Measurements from ENCODE around the gene ZFP1.
A peak's percentile ranks its signal among the peaks of the same experiment; 100 is the strongest.
"Not testable (repeated sequence)": the region's sequence is repeated elsewhere in the genome, so short reads cannot be mapped to it uniquely, and the experiment has no call there.

Gene ZFP1

GRCh38 chr16:75204410-75204758 lies 56.1 kb downstream of the ZFP1 start:
- Mint-ChIP-seq H3K27ac (no peak overlapping the region), H3K4me3 (no peak overlapping the region), H3K27me3 (no peaks in the 10 kb centered on the region), H3K36me3 (no peaks in the 10 kb centered on the region), H3K4me1 (peaks cover 22% of the 10 kb centered on the region), H3K9me3 (no peaks in the 10 kb centered on the region)

- not testable (repeated sequence) for H3K36me3 Mint-ChIP-seq, H3K4me3 Mint-ChIP-seq, H3K27me3 Mint-ChIP-seq, H3K27ac Mint-ChIP-seq, H3K9me3 Mint-ChIP-seq
- H3K4me1 Mint-ChIP-seq, result peaks cover 21% of the 10 kb centered on the region
These were observed 56.6 kb downstream of the ZFP1 start for GRCh38 chr16:75204905-75205304.

- H3K27me3 Mint-ChIP-seq, H3K9me3 Mint-ChIP-seq, H3K4me3 Mint-ChIP-seq, H3K36me3 Mint-ChIP-seq, H3K27ac Mint-ChIP-seq: not testable (repeated sequence)
- H3K4me1 Mint-ChIP-seq, result peaks cover 17% of the 10 kb centered on the region
These were observed 57.1 kb downstream of the ZFP1 start for GRCh38 chr16:75205438-75205837.

GRCh38 chr16:75205961-75206748 lies 57.8 kb downstream of the ZFP1 start:
- not testable (repeated sequence) for H3K4me1 Mint-ChIP-seq, H3K27ac Mint-ChIP-seq, H3K9me3 Mint-ChIP-seq, H3K27me3 Mint-ChIP-seq, H3K4me3 Mint-ChIP-seq, H3K36me3 Mint-ChIP-seq

- H3K9me3 Mint-ChIP-seq, result no peaks in the 10 kb centered on the region
- no peaks in the 10 kb centered on the region for H3K36me3 Mint-ChIP-seq
- peaks cover 3% of the 10 kb centered on the region for H3K4me1 Mint-ChIP-seq
- H3K27ac Mint-ChIP-seq, result no peak within 1 kb of the TSS
- H3K4me3 Mint-ChIP-seq, result no peak within 1 kb of the TSS
- no peaks in the 10 kb centered on the region for H3K27me3 Mint-ChIP-seq
These were observed 58.6 kb downstream of the ZFP1 start, which contains the start of gene CTRB2 for GRCh38 chr16:75206749-75207451. Gene CTRB2, minus strand, starts transcription at chr16:75207161. Its CDS starts 20 bp downstream, at chr16:75207141.

- Mint-ChIP-seq H3K27me3 (no peaks in the 10 kb centered on the region), H3K27ac (no peak overlapping the region), H3K4me1 (no peaks in the 10 kb centered on the region), H3K36me3 (no peaks in the 10 kb centered on the region), H3K9me3 (no peaks in the 10 kb centered on the region), H3K4me3 (no peak overlapping the region)
These were observed 59.5 kb downstream of the ZFP1 start for GRCh38 chr16:75207831-75208230.

GRCh38 chr16:75208242-75208825 lies 60.0 kb downstream of the ZFP1 start:
- no peaks in the 10 kb centered on the region for H3K27me3 Mint-ChIP-seq
- H3K4me3 Mint-ChIP-seq, result no peak overlapping the region
- no peaks in the 10 kb centered on the region for H3K36me3 Mint-ChIP-seq
- no peaks in the 10 kb centered on the region for H3K9me3 Mint-ChIP-seq
- H3K27ac Mint-ChIP-seq, result no peak overlapping the region
- H3K4me1 Mint-ChIP-seq, result no peaks in the 10 kb centered on the region

GRCh38 chr16:75208861-75209505 lies 60.7 kb downstream of the ZFP1 start:
- Mint-ChIP-seq H3K27ac (no peak overlapping the region), H3K27me3 (no peaks in the 10 kb centered on the region), H3K4me1 (no peaks in the 10 kb centered on the region), H3K4me3 (no peak overlapping the region), H3K36me3 (no peaks in the 10 kb centered on the region), H3K9me3 (no peaks in the 10 kb centered on the region)

GRCh38 chr16:75209514-75209913 lies 61.2 kb downstream of the ZFP1 start:
- H3K36me3 Mint-ChIP-seq, H3K27me3 Mint-ChIP-seq, H3K27ac Mint-ChIP-seq: not testable (repeated sequence)

GRCh38 chr16:75209944-75210343 lies 61.6 kb downstream of the ZFP1 start:
- Mint-ChIP-seq H3K27me3 (no peaks in the 10 kb centered on the region), H3K36me3 (no peaks in the 10 kb centered on the region), H3K4me1 (no peaks in the 10 kb centered on the region), H3K4me3 (no peak overlapping the region), H3K9me3 (no peaks in the 10 kb centered on the region), H3K27ac (no peak overlapping the region)

More at GRCh38 chr16:75209514-75209913, 61.2 kb downstream of the ZFP1 start:
- not testable (repeated sequence) for H3K4me1 Mint-ChIP-seq, H3K9me3 Mint-ChIP-seq, H3K4me3 Mint-ChIP-seq

- not testable (repeated sequence) for H3K4me1 Mint-ChIP-seq, H3K9me3 Mint-ChIP-seq, H3K27me3 Mint-ChIP-seq, H3K4me3 Mint-ChIP-seq, H3K36me3 Mint-ChIP-seq, H3K27ac Mint-ChIP-seq
These were observed 63.0 kb downstream of the ZFP1 start for GRCh38 chr16:75211286-75211685.

- Mint-ChIP-seq H3K27ac (no peak overlapping the region), H3K4me1 (peaks cover 8% of the 10 kb centered on the region), H3K9me3 (no peaks in the 10 kb centered on the region), H3K4me3 (no peak overlapping the region), H3K36me3 (no peaks in the 10 kb centered on the region), H3K27me3 (no peaks in the 10 kb centered on the region)
These were observed 67.8 kb downstream of the ZFP1 start for GRCh38 chr16:75216127-75216526.

GRCh38 chr16:75216576-75216975 lies 68.3 kb downstream of the ZFP1 start:
- H3K9me3 Mint-ChIP-seq, result no peaks in the 10 kb centered on the region
- no peaks in the 10 kb centered on the region for H3K27me3 Mint-ChIP-seq
- no peak overlapping the region for H3K4me3 Mint-ChIP-seq
- peaks cover 8% of the 10 kb centered on the region for H3K4me1 Mint-ChIP-seq
- no peak overlapping the region for H3K27ac Mint-ChIP-seq
- no peaks in the 10 kb centered on the region for H3K36me3 Mint-ChIP-seq

- Mint-ChIP-seq H3K36me3 (no peaks in the 10 kb centered on the region), H3K27ac (no peak overlapping the region), H3K9me3 (no peaks in the 10 kb centered on the region), H3K4me3 (no peak overlapping the region), H3K27me3 (no peaks in the 10 kb centered on the region), H3K4me1 (peaks cover 8% of the 10 kb centered on the region)
These were observed 69.1 kb downstream of the ZFP1 start for GRCh38 chr16:75217389-75217851.

GRCh38 chr16:75218256-75219076 lies 70.1 kb downstream of the ZFP1 start, which contains the start of gene CTRB1:
Gene CTRB1, plus strand, starts transcription at chr16:75218988. Its CDS starts 20 bp downstream, at chr16:75219008.
- peak within 1 kb of the TSS; percentile 82 for H3K27ac Mint-ChIP-seq
- no peaks in the 10 kb centered on the region for H3K36me3 Mint-ChIP-seq
- peak within 1 kb of the TSS; percentile 72 for H3K4me3 Mint-ChIP-seq
- no peaks in the 10 kb centered on the region for H3K9me3 Mint-ChIP-seq
- H3K27me3 Mint-ChIP-seq, result no peaks in the 10 kb centered on the region
- peaks cover 8% of the 10 kb centered on the region for H3K4me1 Mint-ChIP-seq

Measured in activated naive CD4-positive, alpha-beta T cell treated with anti-CD3 and anti-CD28 coated beads, Interleukin-2, amount 50 U/mL, for 24 hours (primary cell).